ENCODE data around the gene ZNF516. TPM values are rescaled to one million over a fixed set of nuclear protein-coding genes. Genes with fewer than 3 reads are reported as not detected.

The ZNF516 gene
- total RNA-seq, 1 experiment from 2014 or later, result 44.2 TPM

- H3K4me3 Mint-ChIP-seq (ENCODE audit: low read depth, unreplicated experiment), result no peak overlapping the region
- intact Hi-C loops (cut with micrococcal nuclease; ENCODE audit: unreplicated experiment), result no loop called here
- no peak overlapping the region for H3K27ac Mint-ChIP-seq (ENCODE audit: unreplicated experiment)
- no peaks in the 10 kb centered on the region for H3K27me3 Mint-ChIP-seq (ENCODE audit: unreplicated experiment)
- H3K36me3 Mint-ChIP-seq (ENCODE audit: insufficient read depth, unreplicated experiment), result peaks cover 10% of the 10 kb centered on the region
- no peak for DNase-seq
- no TSS peak for BruUV-seq (replicated peaks)
- H3K9me3 Mint-ChIP-seq (ENCODE audit: low read depth, unreplicated experiment), result no peaks in the 10 kb centered on the region
- CTCF ChIA-PET, result no interaction called here
- H3K4me1 Mint-ChIP-seq (ENCODE audit: low read depth, unreplicated experiment), result no peaks in the 10 kb centered on the region
- no peak for TF ChIP-seq CTCF (IDR thresholded peaks at IDR 0.05; ENCODE audit: unreplicated experiment)
Measured at GRCh38 chr18:76412818-76413565, 82.0 kb downstream of the ZNF516 start.

DNA sequence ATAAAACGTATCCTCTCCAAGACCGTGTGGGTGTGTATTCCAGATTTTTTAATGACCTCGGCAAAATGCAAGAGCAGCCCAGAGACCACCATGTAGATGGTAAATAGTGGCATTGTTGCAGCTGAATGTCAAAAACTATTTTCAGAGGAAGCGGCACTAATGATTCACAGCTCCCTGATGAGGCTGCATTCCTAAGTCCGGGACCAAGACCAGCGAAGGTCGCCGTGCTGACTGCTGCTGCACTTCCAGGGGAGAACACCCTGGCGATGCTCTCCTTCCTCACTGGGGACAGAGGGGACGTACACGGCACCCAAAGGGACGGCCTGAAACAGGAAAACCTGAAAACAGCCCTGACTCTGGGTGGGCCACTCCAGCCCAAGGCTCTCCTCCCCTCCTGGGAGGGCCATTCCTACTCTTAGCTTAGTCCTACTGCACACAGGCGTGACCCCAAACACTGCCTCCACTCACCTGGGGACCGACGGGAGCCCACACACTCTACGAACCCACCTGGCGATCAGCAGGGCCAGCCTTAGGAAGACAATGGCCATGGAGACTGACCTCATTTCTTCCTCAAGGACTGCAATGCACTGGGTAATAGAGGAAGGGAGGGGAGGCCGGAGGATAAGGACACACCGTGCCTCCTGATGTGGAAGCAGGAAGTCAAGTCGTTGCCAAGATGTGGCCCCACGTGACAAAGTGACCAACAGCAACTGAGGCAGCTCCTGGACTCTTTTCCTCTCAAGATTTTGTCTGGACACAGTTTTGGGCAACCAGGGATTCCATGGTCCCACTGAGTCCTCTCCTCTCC is 82.8 kb downstream of the ZNF516 start:
- no peak for DNase-seq
- no peak overlapping the region for H3K4me3 Mint-ChIP-seq (ENCODE audit: low read depth, unreplicated experiment)
- intact Hi-C loops (cut with micrococcal nuclease; ENCODE audit: unreplicated experiment), result no loop called here
- CTCF ChIA-PET, result no interaction called here
- H3K27ac Mint-ChIP-seq (ENCODE audit: unreplicated experiment), result no peak overlapping the region
- no peaks in the 10 kb centered on the region for H3K27me3 Mint-ChIP-seq (ENCODE audit: unreplicated experiment)
- no peaks in the 10 kb centered on the region for H3K4me1 Mint-ChIP-seq (ENCODE audit: low read depth, unreplicated experiment)
- TF ChIP-seq CTCF (IDR thresholded peaks at IDR 0.05; ENCODE audit: unreplicated experiment), result no peak
- no peaks in the 10 kb centered on the region for H3K9me3 Mint-ChIP-seq (ENCODE audit: low read depth, unreplicated experiment)
- peaks cover 12% of the 10 kb centered on the region for H3K36me3 Mint-ChIP-seq (ENCODE audit: insufficient read depth, unreplicated experiment)
- no TSS peak for BruUV-seq (replicated peaks)

- no peaks in the 10 kb centered on the region for H3K9me3 Mint-ChIP-seq (ENCODE audit: low read depth, unreplicated experiment)
- CTCF ChIA-PET, result no interaction called here
Measured at GRCh38 chr18:76410660-76411417, 84.2 kb downstream of the ZNF516 start.

More at GRCh38 chr18:76410660-76411417, 84.2 kb downstream of the ZNF516 start:
- no TSS peak for BruUV-seq (replicated peaks)
- H3K36me3 Mint-ChIP-seq (ENCODE audit: insufficient read depth, unreplicated experiment), result peaks cover 17% of the 10 kb centered on the region
- no peak for DNase-seq
- H3K27ac Mint-ChIP-seq (ENCODE audit: unreplicated experiment), result no peak overlapping the region
- TF ChIP-seq CTCF (IDR thresholded peaks at IDR 0.05; ENCODE audit: unreplicated experiment), result no peak
- intact Hi-C loops (cut with micrococcal nuclease; ENCODE audit: unreplicated experiment), result no loop called here
- H3K4me1 Mint-ChIP-seq (ENCODE audit: low read depth, unreplicated experiment), result no peaks in the 10 kb centered on the region
- no peaks in the 10 kb centered on the region for H3K27me3 Mint-ChIP-seq (ENCODE audit: unreplicated experiment)
- no peak overlapping the region for H3K4me3 Mint-ChIP-seq (ENCODE audit: low read depth, unreplicated experiment)

Measured in Calu3 (cell line).